Neuronal stem cell (in vitro differentiated cells): Measurements from ENCODE around the gene TAOK3.

ENCODE experiments used
- DNase-seq: peaks from one replicate; pipeline ENCODE4 v3.0.0-alpha.2; 2013; ENCODE audit warnings: low spot score
- H2AFZ ChIP-seq: one replicate; pipeline ENCODE4 v1.6.1; 2013; ENCODE audit warnings: mild to moderate bottlenecking, low read length, inconsistent platforms
- H2AK5ac ChIP-seq: 2 replicates; pipeline ENCODE4 v1.6.1; 2013; ENCODE audit warnings: low read depth, mild to moderate bottlenecking, inconsistent platforms, low read length, moderate library complexity, mixed read lengths
- H2BK120ac ChIP-seq: 2 replicates; pipeline ENCODE4 v1.6.1; 2013; ENCODE audit warnings: low read depth, mild to moderate bottlenecking, inconsistent platforms, low read length, moderate library complexity, mixed read lengths
- H2BK12ac ChIP-seq: one replicate; pipeline ENCODE4 v1.6.1; 2013; ENCODE audit warnings: low read length, inconsistent platforms
- H2BK15ac ChIP-seq: 2 replicates; pipeline ENCODE4 v1.6.1; 2013; ENCODE audit warnings: mild to moderate bottlenecking, low read length, inconsistent platforms, mixed read lengths
- H2BK5ac ChIP-seq: one replicate; pipeline ENCODE4 v1.6.1; 2013; ENCODE audit warnings: inconsistent platforms, mild to moderate bottlenecking, low read length, moderate library complexity
- H3K14ac ChIP-seq: one replicate; pipeline ENCODE4 v1.6.1; 2013; ENCODE audit warnings: low read length, inconsistent platforms
- H3K18ac ChIP-seq: 2 replicates; pipeline ENCODE4 v1.6.1; 2013; ENCODE audit warnings: low read length, inconsistent platforms
- H3K23ac ChIP-seq: 2 replicates; pipeline ENCODE4 v1.6.1; 2013; ENCODE audit warnings: low read depth, mild to moderate bottlenecking, mixed read lengths, low read length, inconsistent platforms; ENCODE audit not compliant: poor library complexity
- H3K27ac ChIP-seq: replicated peaks from 3 replicates; pipeline ENCODE4 v1.5.1; 2013; ENCODE audit warnings: low read length, inconsistent platforms
- H3K27me3 ChIP-seq, 3 experiments: 2 replicates each; pipeline ENCODE4 v1.6.1; 2013; ENCODE audit warnings: low read length in 3 of 3, mild to moderate bottlenecking in 2 of 3, inconsistent platforms in 1 of 3, low read depth in 1 of 3, mixed read lengths in 1 of 3, moderate library complexity in 1 of 3; ENCODE audit not compliant: control insufficient read depth in 3 of 3, insufficient read depth in 3 of 3
- H3K36me3 ChIP-seq, 2 donors: replicated peaks in 1 of 2; 2 replicates each; pipeline ENCODE4 v1.6.1; 2013; ENCODE audit warnings: low read length in 2 of 2; ENCODE audit not compliant: control insufficient read depth in 2 of 2, insufficient read depth in 2 of 2
- H3K4ac ChIP-seq: 2 replicates; pipeline ENCODE4 v1.6.1; 2013; ENCODE audit warnings: inconsistent platforms, mild to moderate bottlenecking, low read length, moderate library complexity
- H3K4me1 ChIP-seq, 2 donors: 1 replicate in 1 of 2; 2 replicates in 1 of 2; pipeline ENCODE4 v1.6.1; 2013; ENCODE audit warnings: low read length in 2 of 2, low read depth in 1 of 2; ENCODE audit not compliant: control insufficient read depth in 2 of 2, insufficient read depth in 1 of 2
- H3K4me2 ChIP-seq: one replicate; pipeline ENCODE4 v1.6.1; 2013; ENCODE audit warnings: mild to moderate bottlenecking, low read length, inconsistent platforms; ENCODE audit not compliant: insufficient read depth, poor library complexity, severe bottlenecking
- H3K4me3 ChIP-seq, 2 donors: 2 replicates each; pipeline ENCODE4 v1.5.1; 2013; ENCODE audit warnings: low read length in 2 of 2, mild to moderate bottlenecking in 2 of 2, inconsistent platforms in 1 of 2, moderate library complexity in 1 of 2
- H3K79me1 ChIP-seq: one replicate; pipeline ENCODE4 v1.6.1; 2013; ENCODE audit warnings: low read depth, mild to moderate bottlenecking, inconsistent platforms, low read length, moderate library complexity
- H3K9ac ChIP-seq: one replicate; pipeline ENCODE4 v1.6.1; 2013; ENCODE audit warnings: mild to moderate bottlenecking, low read depth, low read length, inconsistent platforms; ENCODE audit not compliant: poor library complexity
- H3K9me3 ChIP-seq, 2 donors: replicated peaks in 1 of 2; 2 replicates each; pipeline versions ENCODE3 to v1.6.1; 2013; ENCODE audit warnings: low read length in 2 of 2, mild to moderate bottlenecking in 2 of 2, inconsistent platforms in 1 of 2, low read depth in 1 of 2, mixed read lengths in 1 of 2, moderate library complexity in 1 of 2; ENCODE audit not compliant: control insufficient read depth in 2 of 2, insufficient read depth in 1 of 2
- H4K8ac ChIP-seq: one replicate; pipeline ENCODE4 v1.6.1; 2013; ENCODE audit warnings: low read depth, mild to moderate bottlenecking, inconsistent platforms, low read length, moderate library complexity
- H4K91ac ChIP-seq: one replicate; pipeline ENCODE4 v1.6.1; 2013; ENCODE audit warnings: low read length, low read depth, mild to moderate bottlenecking, inconsistent platforms; ENCODE audit not compliant: poor library complexity
- WGBS, 2 donors: extraction: QIAGEN DNeasy Blood & Tissue Kit; methylation state at CpG; one replicate each; pipeline ENCODE4 v1.1.7; 2013; ENCODE audit warnings: missing lambda C conversion rate in 2 of 2, mixed read lengths in 1 of 2; ENCODE audit not compliant: insufficient read length in 2 of 2, insufficient replicate concordance in 1 of 2; ENCODE audit errors: extremely low coverage in 2 of 2; 5-methylcytosine and 5-hydroxymethylcytosine counted together

The TAOK3 gene

DNA sequence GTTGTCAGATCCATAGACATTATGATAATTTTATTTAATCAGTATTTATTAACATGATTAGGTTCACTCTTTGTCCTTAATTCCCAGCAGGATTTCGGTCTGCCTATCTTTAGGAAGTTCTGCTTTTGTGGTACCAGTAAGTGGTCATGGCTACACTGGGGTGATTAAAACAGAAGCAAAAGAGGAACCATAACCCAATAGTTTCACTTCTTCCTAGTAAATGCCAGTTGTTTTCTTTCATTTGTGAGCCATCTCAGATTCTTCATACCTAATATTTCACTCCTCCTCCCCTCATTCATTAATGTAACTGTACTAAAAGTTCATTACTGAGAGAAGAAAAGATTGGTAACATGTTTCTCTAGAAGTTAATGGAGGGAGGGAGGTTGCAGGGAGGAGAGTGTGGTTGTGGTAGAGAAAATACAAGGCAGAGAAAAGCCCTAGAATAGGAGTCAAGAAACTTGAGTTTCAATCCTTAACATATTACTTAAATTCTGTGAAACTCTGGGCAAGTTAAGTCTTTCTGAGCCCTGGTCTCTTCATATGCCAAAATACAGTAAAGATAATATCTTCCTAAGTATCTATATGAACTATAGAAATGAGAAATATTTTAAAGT, 135.5 kb downstream of the TAOK3 start:
- WGBS, 2 donors: no CpG with 5 or more reads among the region's 1 CpG
- H3K79me1 ChIP-seq: no peaks in the 10 kb centered on the region
- DNase-seq: no peak
- no peak overlapping the region for H2AK5ac ChIP-seq
- no peaks in the 10 kb centered on the region for H3K36me3 ChIP-seq
- no peak overlapping the region for H3K23ac ChIP-seq
- no peak overlapping the region for H3K4me2 ChIP-seq
- no peak overlapping the region for H3K14ac ChIP-seq
- no peak overlapping the region for H2BK5ac ChIP-seq
- no peak overlapping the region for H4K91ac ChIP-seq
- no peak overlapping the region for H4K8ac ChIP-seq
- H3K4ac ChIP-seq: no peak overlapping the region
- no peak overlapping the region for H2BK15ac ChIP-seq
- H2BK12ac ChIP-seq: no peak overlapping the region
- no peak overlapping the region for H3K27ac ChIP-seq
- H2AFZ ChIP-seq: no peak overlapping the region
- H3K4me3 ChIP-seq: no peak overlapping the region
- H3K4me1 ChIP-seq: peaks cover 0 to 1% of the 10 kb centered on the region in 2 donors
- no peak overlapping the region for H3K18ac ChIP-seq
- no peaks in the 10 kb centered on the region for H3K27me3 ChIP-seq
- no peak overlapping the region for H2BK120ac ChIP-seq
- H3K9ac ChIP-seq: no peak overlapping the region
- no peaks in the 10 kb centered on the region for H3K9me3 ChIP-seq

DNA sequence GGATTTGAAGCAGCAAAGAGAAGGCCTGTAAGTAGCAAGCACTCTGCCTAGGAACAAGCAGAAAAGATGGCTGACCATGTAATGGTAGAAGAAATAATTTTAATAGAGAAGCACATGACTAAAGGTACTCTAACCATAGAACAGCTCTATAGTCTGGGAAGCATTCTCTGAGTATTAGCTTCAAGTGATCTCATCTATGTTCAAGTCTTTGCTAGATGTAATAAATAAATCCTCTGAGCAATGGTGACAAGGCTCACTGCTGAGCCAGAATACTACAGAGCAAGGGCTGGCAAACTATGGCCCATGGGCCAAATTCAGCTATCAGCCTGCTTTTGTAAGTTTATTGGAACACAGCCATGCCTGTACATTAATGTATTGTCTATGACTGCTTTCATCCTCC, 152.0 kb downstream of the TAOK3 start:
- H2BK15ac ChIP-seq: no peak overlapping the region
- H3K27me3 ChIP-seq: no peaks in the 10 kb centered on the region
- H3K23ac ChIP-seq: no peak overlapping the region
- H3K18ac ChIP-seq: no peak overlapping the region
- H4K8ac ChIP-seq: no peak overlapping the region
- H2BK120ac ChIP-seq: no peak overlapping the region
- no peak overlapping the region for H2BK12ac ChIP-seq
- no peak overlapping the region for H3K14ac ChIP-seq
- no peak overlapping the region for H2BK5ac ChIP-seq
- peaks cover 0 to 2% of the 10 kb centered on the region in 2 donors for H3K4me1 ChIP-seq
- H3K36me3 ChIP-seq: no peaks in the 10 kb centered on the region
- H3K9me3 ChIP-seq: no peaks in the 10 kb centered on the region
- peak overlapping the region; percentile 63 for H2AFZ ChIP-seq
- H2AK5ac ChIP-seq: no peak overlapping the region
- H3K27ac ChIP-seq: no peak overlapping the region
- H3K4ac ChIP-seq: no peak overlapping the region
- DNase-seq: no peak
- no peak overlapping the region for H3K4me2 ChIP-seq
- no peak overlapping the region for H3K4me3 ChIP-seq
- H3K9ac ChIP-seq: no peak overlapping the region
- no peak overlapping the region for H4K91ac ChIP-seq
- no peaks in the 10 kb centered on the region for H3K79me1 ChIP-seq

DNA sequence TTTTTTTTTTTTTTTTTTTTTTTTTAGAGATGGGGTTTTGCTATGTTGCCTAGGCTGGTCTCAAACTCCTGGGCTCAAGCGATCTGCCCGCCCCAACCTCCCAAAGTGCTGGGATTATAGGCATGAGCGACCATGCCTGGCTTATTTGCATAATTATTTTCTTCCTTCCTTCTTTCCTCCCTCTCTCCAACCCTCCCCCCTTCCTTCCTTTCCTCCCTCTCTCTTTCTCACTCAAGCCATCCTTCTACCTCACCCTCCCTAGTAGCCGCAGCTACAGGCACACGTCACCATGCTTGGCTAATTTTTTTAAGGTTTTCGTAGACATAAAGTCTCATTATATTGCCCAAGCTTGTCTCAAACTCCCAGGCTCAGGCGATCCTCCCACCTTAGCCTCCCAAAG, 152.9 kb downstream of the TAOK3 start:
- H2AFZ ChIP-seq: no peak overlapping the region
- H3K27me3 ChIP-seq: no peaks in the 10 kb centered on the region
- H3K36me3 ChIP-seq: no peaks in the 10 kb centered on the region
- H3K79me1 ChIP-seq: no peaks in the 10 kb centered on the region
- H2BK5ac ChIP-seq: no peak overlapping the region
- no peak overlapping the region for H3K23ac ChIP-seq
- H3K4me2 ChIP-seq: no peak overlapping the region
- no peak overlapping the region for H4K91ac ChIP-seq
- H3K9me3 ChIP-seq: no peaks in the 10 kb centered on the region
- no peak overlapping the region for H2BK15ac ChIP-seq
- no peak overlapping the region for H2AK5ac ChIP-seq
- peaks cover 0 to 2% of the 10 kb centered on the region in 2 donors for H3K4me1 ChIP-seq
- H3K18ac ChIP-seq: no peak overlapping the region
- no peak overlapping the region for H3K27ac ChIP-seq
- no peak overlapping the region for H3K9ac ChIP-seq
- H3K4me3 ChIP-seq: no peak overlapping the region
- H3K4ac ChIP-seq: no peak overlapping the region
- H3K14ac ChIP-seq: no peak overlapping the region
- no peak overlapping the region for H4K8ac ChIP-seq
- H2BK120ac ChIP-seq: no peak overlapping the region
- H2BK12ac ChIP-seq: no peak overlapping the region
- no peak for DNase-seq
- no CpG with 5 or more reads among the region's 7 CpGs for WGBS, 2 donors

DNA sequence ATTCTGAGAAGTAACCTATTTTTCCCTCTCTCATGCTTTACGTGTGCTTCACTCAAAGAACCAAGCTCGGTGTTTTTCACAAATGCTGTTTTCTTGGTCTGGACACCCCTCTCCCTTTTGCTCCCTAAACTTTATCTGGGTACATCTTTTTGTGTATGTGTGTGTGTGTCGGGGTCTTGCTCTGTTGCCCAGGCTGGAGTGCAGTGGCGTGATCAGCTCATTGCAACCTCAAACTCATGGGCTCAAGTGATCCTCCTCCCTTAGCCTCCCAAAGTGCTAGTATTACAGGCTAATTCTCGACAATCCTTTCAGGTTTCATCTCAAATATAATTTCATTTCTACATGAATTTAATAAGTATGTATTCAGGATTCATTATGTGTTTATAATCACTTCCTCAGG, 153.6 kb downstream of the TAOK3 start:
- Histone ChIP-seq H4K91ac (no peak overlapping the region), H3K4ac (no peak overlapping the region), H2BK5ac (no peak overlapping the region), H4K8ac (no peak overlapping the region), H3K14ac (no peak overlapping the region), H3K4me2 (no peak overlapping the region), H2BK120ac (no peak overlapping the region), H2AFZ (no peak overlapping the region), H3K4me3 (no peak overlapping the region), H3K23ac (no peak overlapping the region), H3K79me1 (no peaks in the 10 kb centered on the region), H3K4me1 (peaks cover 0 to 2% of the 10 kb centered on the region in 2 donors), H3K9ac (no peak overlapping the region), H3K36me3 (no peaks in the 10 kb centered on the region), H3K9me3 (no peaks in the 10 kb centered on the region), H2BK12ac (no peak overlapping the region), H3K27me3 (no peaks in the 10 kb centered on the region), H3K27ac (no peak overlapping the region), H3K18ac (no peak overlapping the region), H2AK5ac (no peak overlapping the region), H2BK15ac (no peak overlapping the region)
- WGBS, 2 donors: no CpG with 5 or more reads among the region's 5 CpGs
- no peak for DNase-seq
